ENCODE results near the gene MAML3.
A peak's percentile ranks its signal among the peaks of the same experiment; 100 is the strongest.

The MAML3 gene

GRCh38 chr4:139743027-139743426 lies 411.0 kb downstream of the MAML3 start:
- no peak for DNase-seq

DNA sequence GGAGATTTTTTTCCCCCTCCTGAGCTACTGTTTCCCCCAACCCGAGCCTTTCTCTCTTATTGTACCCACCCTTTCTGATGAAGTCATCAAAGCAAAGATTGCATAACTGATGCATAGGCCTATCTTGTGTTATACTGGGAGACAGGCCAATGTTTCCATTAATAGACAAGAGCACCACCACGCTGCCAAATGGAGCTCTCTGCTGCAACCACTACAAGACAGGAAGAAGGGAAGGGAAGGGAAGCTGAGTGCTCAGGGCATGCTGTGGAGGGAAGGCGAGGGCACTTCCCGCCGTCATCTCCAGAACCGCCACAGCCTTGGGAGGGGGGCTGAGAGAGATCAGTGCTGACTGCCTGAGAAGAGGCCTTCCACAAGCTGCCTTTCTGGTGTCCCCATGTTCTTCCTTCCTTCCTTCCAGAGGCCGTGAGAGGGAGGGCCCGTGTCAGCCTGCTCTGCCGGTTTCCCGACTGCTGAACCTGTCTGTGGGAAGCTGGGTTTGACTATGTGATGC lies 413.4 kb downstream of the MAML3 start:
- peak; percentile 52 for DNase-seq

DNA sequence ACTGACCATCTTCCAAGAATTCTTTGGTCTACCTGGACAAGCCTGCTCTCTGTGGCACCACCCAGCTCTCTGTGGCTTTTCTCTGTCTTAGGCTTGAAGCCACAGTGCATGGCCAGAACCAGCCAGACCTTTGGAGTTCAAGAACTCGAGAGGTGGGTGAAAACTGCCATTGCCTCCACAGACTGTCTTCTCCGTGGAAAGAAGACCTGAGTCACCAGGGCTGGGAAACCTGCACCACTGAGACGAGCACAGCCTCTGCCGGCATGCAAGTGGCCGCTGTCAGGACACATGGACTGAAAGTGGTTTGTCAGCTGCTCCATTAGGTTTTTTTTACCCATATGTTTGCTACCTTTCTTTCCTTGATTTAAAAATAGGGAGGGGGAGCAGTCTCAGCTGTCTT lies 413.9 kb downstream of the MAML3 start:
- DNase-seq: no peak

DNA sequence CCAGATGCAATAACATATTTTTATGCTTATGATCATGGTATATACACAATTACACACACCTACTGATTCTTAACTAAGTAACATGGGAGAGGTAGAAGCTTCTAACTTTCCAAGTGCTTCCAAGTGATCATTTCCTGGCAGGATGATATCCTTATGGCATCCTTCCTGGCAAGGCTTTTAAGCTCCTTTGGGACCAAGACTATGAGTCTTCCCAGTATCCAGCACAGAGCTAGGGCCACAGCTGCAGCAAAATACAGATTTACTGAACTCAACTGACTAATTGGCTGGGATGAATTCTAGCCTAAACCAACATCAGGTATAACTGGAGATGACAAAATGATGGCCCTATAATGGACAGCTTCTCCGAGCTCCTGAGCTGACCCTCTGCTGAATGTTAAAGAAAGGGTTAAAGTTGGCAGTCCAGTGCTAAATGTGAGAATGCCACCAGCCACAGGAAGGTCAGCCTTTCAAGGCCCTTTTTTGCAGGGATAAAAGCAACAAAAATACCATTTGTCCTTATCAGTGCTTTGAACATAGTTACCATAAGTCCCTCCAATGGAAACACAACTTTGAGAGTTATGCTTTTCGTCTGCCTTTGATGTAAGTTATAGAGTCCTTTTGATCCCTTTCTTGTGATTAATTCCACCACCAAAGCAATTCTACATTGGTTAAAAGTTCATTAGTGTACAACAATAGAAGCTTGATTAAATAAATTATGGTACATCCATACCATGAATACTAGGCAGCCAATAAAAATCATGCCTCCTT lies 415.0 kb downstream of the MAML3 start:
- no peak for DNase-seq

DNA sequence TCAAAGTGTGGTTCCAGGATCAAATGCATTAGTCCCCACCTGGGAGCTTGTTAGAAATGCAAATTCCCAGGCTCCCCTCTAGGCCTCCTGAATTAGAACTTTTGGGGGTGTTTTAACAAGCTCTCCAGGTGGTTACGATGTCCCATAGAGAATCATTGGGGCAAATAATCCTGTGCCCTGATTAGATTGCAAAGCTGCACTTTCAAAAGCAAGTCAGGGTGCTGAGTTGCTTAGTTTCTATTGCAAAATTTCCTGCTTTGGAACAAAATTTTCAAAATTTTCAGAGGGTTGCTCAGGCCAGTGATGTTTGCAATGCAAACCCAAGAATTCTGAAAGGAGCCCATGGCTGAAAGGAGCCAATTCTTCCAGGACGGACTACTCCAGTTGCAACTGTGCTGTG lies 417.3 kb downstream of the MAML3 start:
- no peak for DNase-seq

- DNase-seq: no peak
Measured at GRCh38 chr4:139736274-139736660, 417.7 kb downstream of the MAML3 start.

DNA sequence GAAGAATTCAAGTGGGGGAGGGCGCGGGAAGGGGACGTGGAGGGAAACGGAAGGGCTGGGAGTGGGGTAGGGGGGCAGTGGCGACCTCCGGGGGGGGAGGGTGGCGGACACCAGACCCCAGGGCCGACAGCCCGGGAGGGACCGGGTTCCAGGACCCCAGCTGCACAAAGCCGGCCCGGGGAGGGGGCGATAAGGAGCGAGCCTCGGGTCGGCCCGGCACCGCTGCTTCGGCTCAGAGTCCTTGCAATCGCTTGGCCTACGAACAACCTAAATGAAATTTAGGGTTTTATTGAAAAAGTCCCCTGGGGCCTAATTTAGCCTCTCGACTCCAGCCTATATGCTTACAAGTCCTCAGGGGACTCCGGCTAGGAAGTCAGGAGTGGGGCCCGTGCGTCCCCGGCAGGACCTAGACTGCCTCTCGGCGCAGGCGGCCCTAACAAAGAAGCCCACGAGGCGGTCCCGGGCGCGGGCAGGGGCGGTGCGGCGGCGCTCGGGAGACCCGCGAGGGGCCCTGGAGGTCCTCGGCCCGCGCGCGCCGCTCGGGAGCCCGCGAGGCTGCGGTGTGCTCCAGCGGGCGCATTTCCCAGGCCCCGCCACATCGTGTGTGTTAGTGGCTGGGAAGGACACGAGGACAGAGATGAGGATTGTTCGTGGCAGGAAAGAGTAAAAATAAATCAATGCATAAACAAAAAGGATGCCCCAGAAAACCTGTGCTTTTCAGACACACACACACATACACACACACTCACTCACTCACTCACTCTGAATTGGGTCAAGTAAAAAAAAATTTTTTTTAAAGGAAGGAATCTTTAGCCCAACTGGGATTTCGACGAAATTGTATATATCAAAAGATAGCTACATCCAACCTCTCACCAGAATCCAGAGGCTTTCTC lies 418.4 kb downstream of the MAML3 start:
- no peak for DNase-seq

GRCh38 chr4:139734875-139735380 lies 419.1 kb downstream of the MAML3 start:
- DNase-seq: no peak

DNA sequence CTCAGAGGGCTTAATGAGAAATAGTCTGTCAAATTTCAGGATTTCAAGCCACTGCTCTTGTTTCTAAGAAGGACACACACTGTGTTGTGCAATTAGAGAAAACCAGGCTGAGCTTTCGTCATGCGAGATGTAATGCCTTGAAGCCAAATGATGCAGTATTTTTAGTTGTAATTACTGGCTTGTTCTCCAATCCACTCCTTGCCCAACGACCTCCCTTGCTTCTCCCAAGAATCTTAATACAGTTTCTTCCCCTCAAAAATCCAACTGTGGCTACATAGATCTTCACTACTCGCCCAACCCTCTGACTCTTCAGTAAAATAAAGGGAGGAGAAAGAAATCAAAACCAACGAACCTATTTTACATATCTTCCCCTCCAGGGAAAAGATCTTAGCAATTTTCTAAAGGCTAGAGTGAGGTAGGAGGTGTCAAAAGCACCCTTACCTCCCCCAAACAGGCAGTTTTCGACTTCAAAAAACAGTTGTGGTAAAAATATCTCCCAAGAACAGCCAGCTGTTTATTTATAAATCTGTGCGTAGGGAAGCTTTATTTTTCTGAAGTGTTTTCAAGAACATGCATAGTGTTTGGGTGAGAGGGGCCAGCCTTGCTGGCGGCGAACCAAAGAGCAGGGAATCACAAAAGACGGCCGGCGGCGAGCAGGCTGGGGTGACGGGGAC lies 419.6 kb downstream of the MAML3 start:
- DNase-seq: no peak

DNA sequence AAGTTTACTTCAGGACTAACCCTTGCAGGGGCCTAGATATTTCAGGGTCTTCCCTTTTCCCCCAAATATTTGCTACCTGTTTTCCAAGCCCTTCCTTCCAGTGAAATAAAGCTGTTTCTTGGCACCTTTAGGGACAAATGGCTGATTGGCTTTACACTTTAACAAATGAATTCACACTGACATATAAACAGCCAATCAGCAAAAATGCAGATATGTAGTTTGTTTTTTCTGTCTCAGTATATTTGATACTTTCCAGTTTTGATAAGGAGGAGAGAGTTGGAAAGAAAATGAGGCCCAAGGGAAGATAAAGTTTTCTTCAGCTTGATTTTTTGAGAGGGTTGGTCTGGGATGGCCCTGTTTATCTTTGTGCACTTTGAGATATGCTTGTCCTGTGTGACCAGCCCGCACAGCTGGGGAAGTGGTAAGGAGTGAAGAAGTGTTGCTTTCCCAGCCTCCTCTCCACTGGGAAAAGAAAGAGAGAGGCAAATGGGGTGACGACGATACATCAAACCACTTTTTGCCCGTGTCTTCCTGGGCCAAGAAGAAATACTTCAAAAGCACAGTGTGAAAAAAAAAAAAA lies 420.9 kb downstream of the MAML3 start:
- no peak for DNase-seq

GRCh38 chr4:139728840-139729239 lies 425.1 kb downstream of the MAML3 start:
- DNase-seq: no peak

DNA sequence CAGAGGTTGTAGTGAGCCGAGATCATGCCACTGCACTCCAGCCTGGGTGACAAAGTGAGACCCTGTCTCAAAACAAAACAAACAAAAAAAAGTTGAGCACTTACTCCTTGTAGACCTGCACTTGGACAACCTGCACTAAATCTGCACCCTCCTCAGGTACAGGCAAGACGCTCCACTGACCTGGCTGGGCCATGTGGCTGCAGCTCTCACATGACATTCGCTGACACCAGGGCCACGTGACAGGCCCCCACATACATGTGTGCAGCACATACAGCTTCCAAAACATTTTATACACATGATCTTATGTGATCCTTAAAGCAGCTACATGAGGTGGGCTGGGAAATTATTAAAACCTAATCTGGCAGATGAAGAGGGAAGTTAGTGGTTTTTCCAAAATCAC lies 425.8 kb downstream of the MAML3 start:
- DNase-seq: no peak

DNA sequence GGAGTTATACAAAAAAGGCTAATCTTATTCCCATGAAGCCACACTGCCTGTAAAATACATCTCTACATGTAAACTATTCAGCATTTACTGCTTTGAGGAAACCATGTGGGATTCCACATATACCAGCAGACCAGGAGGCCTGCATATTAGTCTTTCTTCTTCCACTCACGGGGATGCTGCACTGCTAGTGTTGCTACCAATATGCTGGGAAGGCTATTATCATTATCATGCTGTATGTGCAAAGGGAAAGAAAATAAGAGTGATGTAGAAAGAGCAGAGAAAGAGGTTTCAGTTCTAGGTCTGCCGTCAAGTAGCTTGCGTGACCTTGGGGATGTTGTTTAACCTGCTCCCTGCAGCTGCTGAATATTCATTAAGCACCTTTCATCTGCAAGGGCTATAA lies 427.4 kb downstream of the MAML3 start:
- no peak for DNase-seq

- no peak for DNase-seq
Measured at GRCh38 chr4:139725236-139725635, 428.7 kb downstream of the MAML3 start.

- DNase-seq: no peak
Measured at GRCh38 chr4:139721789-139722188, 432.2 kb downstream of the MAML3 start.

DNA sequence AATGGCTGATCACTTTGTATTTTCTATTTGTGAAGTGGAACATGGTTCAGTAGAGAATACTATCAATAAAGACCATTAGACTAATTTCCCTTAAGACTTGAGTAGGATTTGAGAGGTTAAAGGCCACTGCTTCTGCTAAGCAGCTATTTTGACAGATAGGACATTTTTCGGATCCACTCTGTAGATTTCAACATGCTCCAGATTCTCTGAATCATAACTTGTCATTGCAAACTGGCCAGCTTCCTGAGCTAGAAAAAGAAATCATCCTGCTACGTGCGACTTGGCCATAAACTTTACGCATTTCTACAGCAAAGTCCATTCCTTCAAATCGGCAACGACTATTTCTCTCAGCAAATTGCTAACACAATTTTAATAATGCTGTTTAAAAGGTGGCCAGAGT lies 433.2 kb downstream of the MAML3 start:
- DNase-seq: no peak

- no peak for DNase-seq
Measured at GRCh38 chr4:139719381-139720101, 434.4 kb downstream of the MAML3 start.

DNA sequence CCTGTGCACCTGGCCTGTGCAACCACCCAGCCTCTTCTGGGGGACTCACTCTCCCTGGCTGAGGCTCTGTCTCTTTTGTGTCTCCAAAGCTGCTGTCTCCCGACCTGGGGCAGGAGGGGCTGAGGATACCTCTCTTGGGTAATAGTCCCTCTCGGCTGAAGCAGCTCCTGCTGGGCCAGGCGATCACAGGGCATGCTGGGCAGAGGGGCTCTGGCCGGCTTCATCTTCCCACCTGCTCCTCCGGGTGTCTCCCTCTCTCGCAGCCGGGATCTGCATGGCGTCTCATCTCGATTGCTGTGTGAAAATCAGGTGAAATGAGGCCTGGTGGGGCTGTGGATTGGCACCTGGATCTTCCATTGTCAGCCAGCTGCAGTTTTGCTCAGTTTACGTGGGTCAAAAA lies 435.2 kb downstream of the MAML3 start:
- DNase-seq: no peak

DNA sequence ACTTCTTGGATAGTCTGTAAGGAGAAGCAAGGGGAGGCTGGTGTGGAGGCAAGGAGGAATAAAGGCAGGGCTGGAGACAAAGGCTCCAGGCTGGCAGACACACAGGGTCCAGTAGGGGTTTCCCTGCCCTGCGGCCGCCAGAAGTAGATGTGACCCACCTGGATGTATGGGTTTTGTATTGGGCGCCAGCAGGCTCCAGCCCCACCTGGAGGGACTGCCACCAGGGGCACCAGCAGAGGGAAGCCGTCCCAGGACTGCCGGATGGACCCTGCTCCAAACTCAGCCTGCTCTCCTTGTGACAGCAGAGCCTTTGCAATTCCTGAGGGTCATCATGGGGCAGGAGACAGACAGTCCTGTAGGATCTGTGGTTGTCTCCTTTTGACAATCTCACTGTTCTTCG lies 435.6 kb downstream of the MAML3 start:
- DNase-seq: no peak

DNA sequence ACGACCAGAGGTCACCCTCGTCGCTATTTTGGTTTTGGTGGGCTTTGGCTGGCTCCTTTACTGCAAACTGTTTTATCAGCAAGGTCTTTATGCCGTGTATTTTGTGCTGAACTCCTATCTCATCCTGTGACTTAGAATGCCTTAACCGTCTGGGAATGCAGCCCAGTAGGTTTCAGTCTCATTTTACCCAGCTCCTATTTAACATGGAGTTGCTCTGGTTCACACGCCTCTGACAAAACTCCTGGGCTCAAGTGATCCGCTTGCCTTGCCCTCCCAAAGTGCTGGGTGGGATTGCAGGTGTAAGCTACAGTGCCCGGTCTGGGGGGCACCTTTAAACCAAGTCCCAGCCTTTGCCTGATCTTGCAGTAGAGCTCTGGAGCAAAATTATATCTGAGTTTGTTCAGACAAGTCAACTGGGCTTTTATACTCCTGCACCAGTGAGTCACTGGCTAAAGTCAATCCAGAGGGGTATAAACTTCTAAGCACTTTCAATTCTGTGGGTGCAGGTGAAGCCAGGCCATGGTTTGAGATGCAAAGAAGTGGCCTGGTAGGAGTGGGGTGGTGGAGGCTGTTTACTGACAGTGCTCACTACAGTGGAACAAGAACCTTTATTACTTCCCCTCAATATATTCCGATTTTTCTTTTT lies 438.1 kb downstream of the MAML3 start:
- DNase-seq: no peak

DNA sequence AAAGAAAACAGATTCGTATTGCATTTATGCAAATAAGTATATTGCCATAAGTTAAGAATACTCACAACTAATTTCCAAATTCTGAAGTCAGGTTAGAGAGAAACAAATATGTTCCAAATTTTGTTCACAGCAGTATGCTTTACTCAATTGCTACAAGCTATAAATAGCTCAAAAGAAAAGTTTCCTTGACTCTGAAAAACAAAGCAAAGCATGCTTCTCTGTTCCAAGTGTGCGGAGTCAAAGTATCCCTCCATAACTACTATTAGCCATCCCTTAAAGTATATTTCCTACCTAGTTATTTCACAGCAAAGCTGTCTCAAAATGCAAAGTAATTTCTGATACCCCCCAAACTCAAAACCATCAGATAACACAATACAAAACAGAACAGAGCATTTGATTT lies 441.1 kb downstream of the MAML3 start:
- DNase-seq: no peak

DNA sequence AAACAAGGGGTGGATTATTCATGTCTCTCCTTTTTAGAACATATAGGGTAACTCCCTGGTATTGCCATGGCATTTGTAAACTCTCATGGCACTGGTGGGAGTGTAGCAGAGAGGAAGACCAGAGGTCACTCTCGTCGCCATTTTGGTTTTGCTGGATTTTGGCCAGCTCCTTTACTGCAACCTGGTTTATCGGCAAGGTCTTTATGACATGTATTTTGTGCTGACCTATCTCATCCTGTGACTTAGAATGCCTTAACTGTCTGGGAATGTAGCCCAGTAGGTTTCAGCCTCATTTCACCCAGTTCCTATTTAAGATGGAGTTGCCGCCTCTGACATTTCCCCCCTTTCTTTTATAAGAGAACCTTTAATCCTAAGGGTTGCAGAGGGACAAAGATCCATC lies 442.5 kb downstream of the MAML3 start:
- no peak for DNase-seq
